SJSA1 (cell line): ENCODE measurements around the gene MAP3K19. TPM values are rescaled to one million over a fixed set of nuclear protein-coding genes. Genes with fewer than 3 reads are reported as not detected.
"Not testable (repeated sequence)": the region's sequence is repeated elsewhere in the genome, so short reads cannot be mapped to it uniquely, and the experiment has no call there.

Source experiments
- DNase-seq, 2 experiments: peaks; one replicate each; pipeline ENCODE4 v3.0.0-alpha.2; 2015 to 2020; ENCODE audit warnings: low spot score in 2 of 2, low read depth in 1 of 2
- H3K27ac ChIP-seq: fragments of 250-450 bp; sonication (Bioruptor Pico); 2 replicates; pipeline ENCODE4 v1.5.1; 2020; ENCODE audit warnings: mild to moderate bottlenecking, moderate library complexity
- H3K27me3 ChIP-seq: fragments of 250-450 bp; sonication (Bioruptor Pico); replicated peaks from 2 replicates; pipeline ENCODE4 v1.5.1; 2020; ENCODE audit warnings: mild to moderate bottlenecking, moderate library complexity
- H3K36me3 ChIP-seq: fragments of 250-450 bp; sonication (Bioruptor Pico); 2 replicates; pipeline ENCODE4 v1.5.1; 2020; ENCODE audit warnings: mild to moderate bottlenecking
- H3K4me1 ChIP-seq: fragments of 250-450 bp; sonication (Bioruptor Pico); replicated peaks from 2 replicates; pipeline ENCODE4 v1.6.1; 2021; ENCODE audit warnings: mild to moderate bottlenecking
- H3K4me3 ChIP-seq: fragments of 250-450 bp; sonication (Bioruptor Pico); 2 replicates; pipeline ENCODE4 v1.5.1; 2020; ENCODE audit warnings: mild to moderate bottlenecking
- H3K9me3 ChIP-seq: fragments of 250-450 bp; sonication (Bioruptor Pico); replicated peaks from 2 replicates; pipeline ENCODE4 v1.5.1; 2020; ENCODE audit warnings: mild to moderate bottlenecking
- total RNA-seq: library from RNA; depleted of rRNA; stranded (reverse); fragments of >200 nt; shearing (Covaris generic); gene quantifications from 2 replicates; pipeline ENCODE4 v1.2.3, GENCODE V29; 2014

Gene MAP3K19
- total RNA-seq, 1 experiment from 2014 or later: 0.08 TPM

- Histone ChIP-seq H3K27ac (no peak overlapping the region), H3K36me3 (no peaks in the 10 kb centered on the region), H3K4me3 (no peak overlapping the region), H3K27me3 (no peaks in the 10 kb centered on the region; the same call in 1 of the 2 replicates), H3K9me3 (no peaks in the 10 kb centered on the region), H3K4me1 (peaks cover 6% of the 10 kb centered on the region)
- DNase-seq: no peak
These were observed 47.7 kb downstream of the MAP3K19 start for GRCh38 chr2:134999521-134999920.

GRCh38 chr2:134988994-134989605 lies 58.1 kb downstream of the MAP3K19 start:
- H3K9me3 ChIP-seq: no peaks in the 10 kb centered on the region
- peak in 1 of 2 experiments; percentile 14 for DNase-seq

GRCh38 chr2:134985061-134985460 lies 62.2 kb downstream of the MAP3K19 start:
- H3K27me3 ChIP-seq: peaks cover 25% of the 10 kb centered on the region
- no peak overlapping the region for H3K4me3 ChIP-seq
- no peak for DNase-seq
- no peaks in the 10 kb centered on the region for H3K4me1 ChIP-seq
- H3K27ac ChIP-seq: no peak overlapping the region
- no peaks in the 10 kb centered on the region for H3K36me3 ChIP-seq
- H3K9me3 ChIP-seq: no peaks in the 10 kb centered on the region

More at GRCh38 chr2:134988994-134989605, 58.1 kb downstream of the MAP3K19 start:
- peaks cover 27% of the 10 kb centered on the region for H3K27me3 ChIP-seq
- H3K36me3 ChIP-seq: no peaks in the 10 kb centered on the region
- no peak overlapping the region for H3K4me3 ChIP-seq
- no peak overlapping the region for H3K27ac ChIP-seq
- no peaks in the 10 kb centered on the region for H3K4me1 ChIP-seq

- Histone ChIP-seq H3K9me3 (no peaks in the 10 kb centered on the region), H3K36me3 (no peaks in the 10 kb centered on the region), H3K27me3 (peaks cover 17% of the 10 kb centered on the region), H3K27ac (no peak overlapping the region), H3K4me3 (no peak overlapping the region), H3K4me1 (no peaks in the 10 kb centered on the region)
- DNase-seq: no peak
These were observed 64.6 kb downstream of the MAP3K19 start for GRCh38 chr2:134982603-134983002.

- DNase-seq: no peak
- no peaks in the 10 kb centered on the region for H3K36me3 ChIP-seq
- H3K4me1 ChIP-seq: no peaks in the 10 kb centered on the region
- no peak overlapping the region for H3K27ac ChIP-seq
- H3K27me3 ChIP-seq: peaks cover 3% of the 10 kb centered on the region
- no peaks in the 10 kb centered on the region for H3K9me3 ChIP-seq
- H3K4me3 ChIP-seq: no peak overlapping the region
These were observed 66.6 kb downstream of the MAP3K19 start for GRCh38 chr2:134980639-134981038.

GRCh38 chr2:134979221-134979620 lies 68.0 kb downstream of the MAP3K19 start:
- Histone ChIP-seq H3K9me3 (no peaks in the 10 kb centered on the region), H3K27me3 (no peaks in the 10 kb centered on the region), H3K36me3 (no peaks in the 10 kb centered on the region), H3K4me3 (no peak overlapping the region), H3K27ac (no peak overlapping the region), H3K4me1 (no peaks in the 10 kb centered on the region)
- no peak for DNase-seq

- H3K9me3 ChIP-seq, H3K4me3 ChIP-seq, H3K27ac ChIP-seq, H3K36me3 ChIP-seq, H3K4me1 ChIP-seq, DNase-seq, H3K27me3 ChIP-seq: not testable (repeated sequence)
These were observed 70.1 kb downstream of the MAP3K19 start for GRCh38 chr2:134977104-134977503.

GRCh38 chr2:134976074-134976702 lies 71.1 kb downstream of the MAP3K19 start:
- H3K27me3 ChIP-seq: no peaks in the 10 kb centered on the region
- peaks cover 2% of the 10 kb centered on the region; the same call in 1 of the 2 replicates for H3K9me3 ChIP-seq
- no peak overlapping the region for H3K27ac ChIP-seq
- H3K4me3 ChIP-seq: no peak overlapping the region
- no peaks in the 10 kb centered on the region for H3K36me3 ChIP-seq
- H3K4me1 ChIP-seq: no peaks in the 10 kb centered on the region
- DNase-seq: no peak

- Histone ChIP-seq H3K4me1 (no peaks in the 10 kb centered on the region), H3K27me3 (no peaks in the 10 kb centered on the region), H3K4me3 (no peak overlapping the region), H3K9me3 (peaks cover 2% of the 10 kb centered on the region; the same call in 1 of the 2 replicates), H3K36me3 (no peaks in the 10 kb centered on the region), H3K27ac (no peak overlapping the region)
- DNase-seq: no peak
These were observed 71.8 kb downstream of the MAP3K19 start for GRCh38 chr2:134975281-134976009.

- no peaks in the 10 kb centered on the region for H3K27me3 ChIP-seq
- no peak overlapping the region for H3K27ac ChIP-seq
- no peaks in the 10 kb centered on the region for H3K36me3 ChIP-seq
- H3K4me1 ChIP-seq: no peaks in the 10 kb centered on the region
- peaks cover 2% of the 10 kb centered on the region; the same call in 1 of the 2 replicates for H3K9me3 ChIP-seq
- DNase-seq: no peak
- no peak overlapping the region for H3K4me3 ChIP-seq
These were observed 73.8 kb downstream of the MAP3K19 start for GRCh38 chr2:134973241-134974138.

GRCh38 chr2:134967166-134967565 lies 80.1 kb downstream of the MAP3K19 start:
- H3K27ac ChIP-seq, H3K4me3 ChIP-seq, H3K36me3 ChIP-seq, H3K4me1 ChIP-seq, H3K27me3 ChIP-seq, DNase-seq, H3K9me3 ChIP-seq: not testable (repeated sequence)

- DNase-seq: no peak
- no peaks in the 10 kb centered on the region for H3K4me1 ChIP-seq
- H3K4me3 ChIP-seq: no peak overlapping the region
- no peak overlapping the region for H3K27ac ChIP-seq
- no peaks in the 10 kb centered on the region for H3K27me3 ChIP-seq
- H3K9me3 ChIP-seq: no peaks in the 10 kb centered on the region
- H3K36me3 ChIP-seq: peaks cover 50% of the 10 kb centered on the region
These were observed 89.8 kb downstream of the MAP3K19 start for GRCh38 chr2:134957477-134957876.

- Histone ChIP-seq H3K36me3 (peaks cover 61% of the 10 kb centered on the region), H3K27ac (no peak overlapping the region), H3K4me1 (no peaks in the 10 kb centered on the region), H3K27me3 (no peaks in the 10 kb centered on the region), H3K9me3 (no peaks in the 10 kb centered on the region), H3K4me3 (no peak overlapping the region)
- no peak for DNase-seq
These were observed 91.5 kb downstream of the MAP3K19 start for GRCh38 chr2:134955744-134956143.
